ENCODE results near the gene HERPUD1. TPM values are rescaled to one million over a fixed set of nuclear protein-coding genes. Genes with fewer than 3 reads are reported as not detected.

The HERPUD1 gene
- total RNA-seq, 1 experiment from 2014 or later: 99.4 TPM

- POLR2A ChIA-PET (ENCODE audit: low non-redundant PET): interaction anchor here (0.5 kb wide), 1 partner anchor 273 kb away, joined by 3 read pairs; no protein-coding TSS in a partner anchor
- Histone ChIP-seq H3K4me1 (ENCODE audit: insufficient read depth, low read length, poor library complexity, severe bottlenecking) (no peaks in the 10 kb centered on the region), H3K36me3 (ENCODE audit: insufficient read depth, low read length, poor library complexity, severe bottlenecking) (no peaks in the 10 kb centered on the region), H3K9me3 (ENCODE audit: low read depth, low read length, poor library complexity, severe bottlenecking) (no peaks in the 10 kb centered on the region), H3K27ac (ENCODE audit: low read depth, low read length, poor library complexity, severe bottlenecking) (no peak overlapping the region), H3K4me3 (ENCODE audit: low read depth, low read length, poor library complexity, severe bottlenecking) (no peak overlapping the region), H3K27me3 (replicated peaks; ENCODE audit: insufficient read depth, low read depth, low read length, poor library complexity) (no peaks in the 10 kb centered on the region)
- DNase-seq (ENCODE audit: low spot score): no peak
- intact Hi-C loops (cut with micrococcal nuclease; ENCODE audit: unreplicated experiment): no loop called here
- CTCF ChIA-PET: no interaction called here
- TF ChIP-seq CTCF (conservative IDR thresholded peaks at IDR 0.05; ENCODE audit: low read depth, low read length) (no peak), EZH2 (IDR thresholded peaks at IDR 0.05; ENCODE audit: borderline replicate concordance, low read depth, low read length, poor library complexity, severe bottlenecking) (no peak)
- no TSS peak for BruUV-seq (replicated peaks)
These were observed 36.1 kb upstream of the HERPUD1 start for GRCh38 chr16:56895813-56896212.

- H3K4me3 ChIP-seq (ENCODE audit: low read depth, low read length, poor library complexity, severe bottlenecking): no peak overlapping the region
- no peak overlapping the region for H3K27ac ChIP-seq (ENCODE audit: low read depth, low read length, poor library complexity, severe bottlenecking)
- CTCF ChIA-PET: no interaction called here
- no peaks in the 10 kb centered on the region for H3K36me3 ChIP-seq (ENCODE audit: insufficient read depth, low read length, poor library complexity, severe bottlenecking)
- intact Hi-C loops (cut with micrococcal nuclease; ENCODE audit: unreplicated experiment): no loop called here
- H3K9me3 ChIP-seq (ENCODE audit: low read depth, low read length, poor library complexity, severe bottlenecking): no peaks in the 10 kb centered on the region
- TF ChIP-seq CTCF (conservative IDR thresholded peaks at IDR 0.05; ENCODE audit: low read depth, low read length): no peak
- no peak for TF ChIP-seq EZH2 (IDR thresholded peaks at IDR 0.05; ENCODE audit: borderline replicate concordance, low read depth, low read length, poor library complexity, severe bottlenecking)
- DNase-seq (ENCODE audit: low spot score): no peak
- BruUV-seq (replicated peaks): no TSS peak
- no peaks in the 10 kb centered on the region for H3K27me3 ChIP-seq (replicated peaks; ENCODE audit: insufficient read depth, low read depth, low read length, poor library complexity)
- no peaks in the 10 kb centered on the region for H3K4me1 ChIP-seq (ENCODE audit: insufficient read depth, low read length, poor library complexity, severe bottlenecking)
- POLR2A ChIA-PET (ENCODE audit: low non-redundant PET): no interaction called here
These were observed 35.7 kb upstream of the HERPUD1 start for GRCh38 chr16:56896244-56896643.

GRCh38 chr16:56897026-56897799 is 34.7 kb upstream of the HERPUD1 start:
- no peak for DNase-seq (ENCODE audit: low spot score)
- H3K27ac ChIP-seq (ENCODE audit: low read depth, low read length, poor library complexity, severe bottlenecking): no peak overlapping the region
- no TSS peak for BruUV-seq (replicated peaks)
- ChIA-PET CTCF (no interaction called here), POLR2A (ENCODE audit: low non-redundant PET) (no interaction called here)
- H3K27me3 ChIP-seq (replicated peaks; ENCODE audit: insufficient read depth, low read depth, low read length, poor library complexity): no peaks in the 10 kb centered on the region
- no peak for TF ChIP-seq CTCF (conservative IDR thresholded peaks at IDR 0.05; ENCODE audit: low read depth, low read length)
- TF ChIP-seq EZH2 (IDR thresholded peaks at IDR 0.05; ENCODE audit: borderline replicate concordance, low read depth, low read length, poor library complexity, severe bottlenecking): no peak
- intact Hi-C loops (cut with micrococcal nuclease; ENCODE audit: unreplicated experiment): no loop called here
- H3K9me3 ChIP-seq (ENCODE audit: low read depth, low read length, poor library complexity, severe bottlenecking): no peaks in the 10 kb centered on the region
- H3K4me1 ChIP-seq (ENCODE audit: insufficient read depth, low read length, poor library complexity, severe bottlenecking): no peaks in the 10 kb centered on the region
- no peaks in the 10 kb centered on the region for H3K36me3 ChIP-seq (ENCODE audit: insufficient read depth, low read length, poor library complexity, severe bottlenecking)
- no peak overlapping the region for H3K4me3 ChIP-seq (ENCODE audit: low read depth, low read length, poor library complexity, severe bottlenecking)
